HCT116 (cell line): Measurements from ENCODE around the gene ABCC1. TPM values are rescaled to one million over a fixed set of nuclear protein-coding genes. Genes with fewer than 3 reads are reported as not detected.

Experiments used
- ATAC-seq: fragments of 200-7000 bp; cut with Tn5 transposase; 2 replicates; pipeline ENCODE4 v1.9.1; 2020; ENCODE audit warnings: mild to moderate bottlenecking, moderate library complexity
- BruUV-seq: library from RNA; stranded (reverse); fragments of 400-500 nt; replicated peaks from 2 replicates; lab custom pipeline; 2021; lab: Mats Ljungman, UMichigan
- CTCF ChIA-PET: fragments of 300-600 bp; sonication (Branson Sonifier 250); formaldehyde crosslinking; loops from one replicate; lab custom pipeline; 2021; ENCODE audit warnings: antibody characterized with exemption; lab: Charles Lee
- POLR2A ChIA-PET: fragments of 300-600, 350-600 bp; sonication (Branson Sonifier 250); formaldehyde crosslinking; loops from one replicate; lab custom pipeline; 2021; ENCODE audit warnings: antibody characterized with exemption; lab: Charles Lee
- RAD21 ChIA-PET, 2 experiments: fragments of 300-600 bp; sonication (Branson Sonifier 250); formaldehyde crosslinking; loops; one replicate each; lab custom pipeline; 2023; ENCODE audit warnings: low total read pairs in 2 of 2; ENCODE audit not compliant: uncharacterized antibody in 2 of 2, unreplicated experiment in 2 of 2, low non-redundant PET in 1 of 2; lab: Charles Lee
- DNase-seq: peaks from one replicate; pipeline ENCODE4 v3.0.0-alpha.2; 2010; ENCODE audit warnings: low read depth, low spot score
- H2AFZ ChIP-seq: fragments of 200-600 bp; shearing (Covaris generic), sonication (generic); 2 replicates; pipeline ENCODE4 v1.6.1; 2017; ENCODE audit warnings: low read depth, mixed run types, mixed read lengths, antibody characterized with exemption, low read length; ENCODE audit not compliant: poor library complexity, severe bottlenecking
- H3K27ac ChIP-seq: 2 replicates; pipeline ENCODE4 v1.5.1; 2012; ENCODE audit warnings: low read depth, low read length
- H3K27me3 ChIP-seq: fragments of 200-600 bp; sonication (generic); 2 replicates; pipeline ENCODE4 v1.6.1; 2016; ENCODE audit warnings: mixed run types, low read length, mixed read lengths; ENCODE audit not compliant: insufficient read depth
- H3K36me3 ChIP-seq, 2 experiments: fragments of 200-500 bp in 1 of 2; fragments of 200-600 bp in 1 of 2; sonication (Bioruptor generic) in 1 of 2; sonication (generic) in 1 of 2; 2 replicates each; pipeline versions ENCODE4 v1.5.1 to v1.6.1; 2014 to 2016; ENCODE audit warnings: low read length in 2 of 2, inconsistent platforms in 1 of 2, mixed read lengths in 1 of 2, mixed run types in 1 of 2; ENCODE audit not compliant: insufficient read depth in 2 of 2, control insufficient read depth in 1 of 2
- H3K4me1 ChIP-seq, 2 experiments: fragments of 200-600 bp in 1 of 2; sonication (generic) in 1 of 2; 2 replicates each; pipeline versions ENCODE4 v1.5.1 to v1.6.1; 2012 to 2017; ENCODE audit warnings: low read length in 2 of 2, inconsistent platforms in 1 of 2, mild to moderate bottlenecking in 1 of 2, mixed read lengths in 1 of 2, mixed run types in 1 of 2, moderate library complexity in 1 of 2; ENCODE audit not compliant: insufficient read depth in 2 of 2, control insufficient read depth in 1 of 2
- H3K4me2 ChIP-seq: fragments of 200-600 bp; sonication (generic); 2 replicates; pipeline ENCODE4 v1.6.1; 2017; ENCODE audit warnings: mixed run types, low read length, mixed read lengths
- H3K4me3 ChIP-seq, 2 experiments: fragments of 200-600 bp in 1 of 2; sonication (generic) in 1 of 2; replicated peaks in 1 of 2; 2 replicates each; pipeline ENCODE4 v1.5.1; 2011 to 2016; ENCODE audit warnings: low read length in 2 of 2, control low read depth in 1 of 2, low read depth in 1 of 2, mild to moderate bottlenecking in 1 of 2, mixed read lengths in 1 of 2, mixed run types in 1 of 2
- H3K79me2 ChIP-seq: fragments of 200-600 bp; sonication (generic); 2 replicates; pipeline ENCODE4 v1.6.1; 2017; ENCODE audit warnings: mild to moderate bottlenecking, mixed run types, low read length, moderate library complexity, mixed read lengths; ENCODE audit not compliant: insufficient read depth
- H3K9ac ChIP-seq: fragments of 200-600 bp; sonication (generic); 2 replicates; pipeline ENCODE4 v1.6.1; 2016; ENCODE audit warnings: low read length, mixed read lengths
- H3K9me2 ChIP-seq: fragments of 200-600 bp; sonication (generic), shearing (Covaris generic); 2 replicates; pipeline ENCODE4 v1.6.1; 2017; ENCODE audit warnings: mixed run types, mild to moderate bottlenecking, moderate library complexity; ENCODE audit not compliant: insufficient read depth
- H3K9me3 ChIP-seq, 2 experiments: fragments of 200-500 bp in 1 of 2; fragments of 200-600 bp in 1 of 2; sonication (Bioruptor generic) in 1 of 2; sonication (generic) in 1 of 2; 2 replicates each; pipeline ENCODE4 v1.6.1; 2014 to 2017; ENCODE audit warnings: low read length in 2 of 2, mixed read lengths in 2 of 2, inconsistent platforms in 1 of 2, low read depth in 1 of 2, mild to moderate bottlenecking in 1 of 2, mixed run types in 1 of 2, moderate library complexity in 1 of 2; ENCODE audit not compliant: control insufficient read depth in 1 of 2, insufficient read depth in 1 of 2
- H4K20me1 ChIP-seq: fragments of 200-600 bp; sonication (generic), shearing (Covaris generic); 2 replicates; pipeline ENCODE4 v1.6.1; 2017; ENCODE audit warnings: mixed run types, mild to moderate bottlenecking, moderate library complexity; ENCODE audit not compliant: insufficient read depth
- CBX3 ChIP-seq: IDR thresholded peaks from 2 replicates; pipeline ENCODE4 v1.6.1; 2012; ENCODE audit warnings: low read depth
- EGR1 ChIP-seq: IDR thresholded peaks from 2 replicates; pipeline ENCODE4 v1.6.1; 2012; ENCODE audit warnings: low read depth
- ELF1 ChIP-seq: IDR thresholded peaks from 2 replicates; pipeline ENCODE4 v1.6.1; 2012; ENCODE audit warnings: low read depth, borderline replicate concordance
- EZH2 ChIP-seq: fragments of 200-600 bp; sonication (generic); IDR thresholded peaks from 2 replicates; pipeline ENCODE4 v1.6.1; 2017; ENCODE audit warnings: antibody characterized with exemption, mixed run types
- EZH2phosphoT487 ChIP-seq: fragments of 200-600 bp; IDR thresholded peaks from 2 replicates; pipeline ENCODE4 v1.6.1; 2018; ENCODE audit warnings: antibody characterized with exemption, borderline replicate concordance
- FOSL1 ChIP-seq: IDR thresholded peaks from 2 replicates; pipeline ENCODE4 v1.6.1; 2012; ENCODE audit warnings: low read depth
- JUND ChIP-seq: IDR thresholded peaks from 2 replicates; pipeline ENCODE4 v1.6.1; 2012
- MAX ChIP-seq: IDR thresholded peaks from 2 replicates; pipeline ENCODE4 v1.6.1; 2012
- POLR2A ChIP-seq: IDR thresholded peaks from 2 replicates; pipeline ENCODE4 v1.7.0; 2011; ENCODE audit warnings: borderline replicate concordance; ENCODE audit not compliant: insufficient read depth, insufficient read length; ENCODE audit errors: extremely low read depth
- POLR2AphosphoS5 ChIP-seq: IDR thresholded peaks from 2 replicates; pipeline ENCODE4 v1.6.1; 2011; ENCODE audit warnings: mild to moderate bottlenecking, low read depth, low read length, moderate library complexity
- RAD21 ChIP-seq: IDR thresholded peaks from 2 replicates; pipeline ENCODE4 v1.6.1; 2012; ENCODE audit warnings: low read depth, mild to moderate bottlenecking
- SIN3A ChIP-seq: IDR thresholded peaks from 2 replicates; pipeline ENCODE4 v1.6.1; 2012; ENCODE audit warnings: low read depth
- TCF7L2 ChIP-seq: IDR thresholded peaks from 2 replicates; pipeline ENCODE4 v1.7.0; 2011; ENCODE audit warnings: borderline replicate concordance, inconsistent platforms; ENCODE audit not compliant: insufficient read depth, insufficient read length; ENCODE audit errors: extremely low read depth
- ZFX ChIP-seq: fragments of 450-650 bp; IDR thresholded peaks from 2 replicates; pipeline ENCODE4 v1.6.1; 2017
- ZNF274 ChIP-seq: fragments of 200-500 bp; sonication (Bioruptor generic); IDR thresholded peaks from 2 replicates; pipeline ENCODE4 v1.6.1; 2014; ENCODE audit warnings: mild to moderate bottlenecking, low read depth, low read length, inconsistent platforms
- intact Hi-C: fragments of 100-400 bp; cut with micrococcal nuclease; formaldehyde crosslinking; loops from 2 replicates; pipeline ENCODE4 v1.10.0; 2022
- total RNA-seq: library from RNA; stranded (reverse); gene quantifications from one replicate; pipeline ENCODE4 v1.2.1, GENCODE V29; 2021; ENCODE audit not compliant: unreplicated experiment
- TF ChIP-seq, protein P1 (sequence below): IDR thresholded peaks from 2 replicates; pipeline ENCODE4 v1.6.1; 2012
- TF ChIP-seq, protein P2 (sequence below): IDR thresholded peaks from 2 replicates; pipeline ENCODE4 v1.6.1; 2012; ENCODE audit warnings: low read depth
- TF ChIP-seq, protein P3 (sequence below): IDR thresholded peaks from 2 replicates; pipeline ENCODE4 v1.6.1; 2011; ENCODE audit warnings: mild to moderate bottlenecking, low read length, moderate library complexity; ENCODE audit not compliant: insufficient replicate concordance; ENCODE audit errors: extremely low read depth

The ABCC1 gene
- total RNA-seq, 1 experiment from 2014 or later, result 61.9 TPM

GRCh38 chr16:15903960-15904359 lies 45.5 kb upstream of the ABCC1 start:
- Histone ChIP-seq H3K27ac (no peak overlapping the region), H3K4me1 (peaks cover 28 to 51% of the 10 kb centered on the region in 2 experiments), H3K9me3 (no peaks in the 10 kb centered on the region), H3K4me3 (no peak overlapping the region), H3K27me3 (no peaks in the 10 kb centered on the region), H3K9ac (no peak overlapping the region), H2AFZ (no peak overlapping the region), H4K20me1 (no peaks in the 10 kb centered on the region), H3K36me3 (no peaks in the 10 kb centered on the region), H3K4me2 (no peak overlapping the region), H3K79me2 (no peaks in the 10 kb centered on the region), H3K9me2 (no peaks in the 10 kb centered on the region)
- no peak for TF ChIP-seq MAX
- TF ChIP-seq TCF7L2, result no peak
- TF ChIP-seq SIN3A, result no peak
- no peak for TF ChIP-seq ZNF274
- no peak for TF ChIP-seq EZH2phosphoT487
- TF ChIP-seq, protein P1, sequence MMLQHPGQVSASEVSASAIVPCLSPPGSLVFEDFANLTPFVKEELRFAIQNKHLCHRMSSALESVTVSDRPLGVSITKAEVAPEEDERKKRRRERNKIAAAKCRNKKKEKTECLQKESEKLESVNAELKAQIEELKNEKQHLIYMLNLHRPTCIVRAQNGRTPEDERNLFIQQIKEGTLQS, result no peak
- no peak for TF ChIP-seq JUND
- no peak for TF ChIP-seq EGR1
- no peak for TF ChIP-seq ZFX
- TF ChIP-seq FOSL1, result no peak
- TF ChIP-seq POLR2AphosphoS5, result no peak
- no peak for TF ChIP-seq RAD21
- TF ChIP-seq, protein P2, sequence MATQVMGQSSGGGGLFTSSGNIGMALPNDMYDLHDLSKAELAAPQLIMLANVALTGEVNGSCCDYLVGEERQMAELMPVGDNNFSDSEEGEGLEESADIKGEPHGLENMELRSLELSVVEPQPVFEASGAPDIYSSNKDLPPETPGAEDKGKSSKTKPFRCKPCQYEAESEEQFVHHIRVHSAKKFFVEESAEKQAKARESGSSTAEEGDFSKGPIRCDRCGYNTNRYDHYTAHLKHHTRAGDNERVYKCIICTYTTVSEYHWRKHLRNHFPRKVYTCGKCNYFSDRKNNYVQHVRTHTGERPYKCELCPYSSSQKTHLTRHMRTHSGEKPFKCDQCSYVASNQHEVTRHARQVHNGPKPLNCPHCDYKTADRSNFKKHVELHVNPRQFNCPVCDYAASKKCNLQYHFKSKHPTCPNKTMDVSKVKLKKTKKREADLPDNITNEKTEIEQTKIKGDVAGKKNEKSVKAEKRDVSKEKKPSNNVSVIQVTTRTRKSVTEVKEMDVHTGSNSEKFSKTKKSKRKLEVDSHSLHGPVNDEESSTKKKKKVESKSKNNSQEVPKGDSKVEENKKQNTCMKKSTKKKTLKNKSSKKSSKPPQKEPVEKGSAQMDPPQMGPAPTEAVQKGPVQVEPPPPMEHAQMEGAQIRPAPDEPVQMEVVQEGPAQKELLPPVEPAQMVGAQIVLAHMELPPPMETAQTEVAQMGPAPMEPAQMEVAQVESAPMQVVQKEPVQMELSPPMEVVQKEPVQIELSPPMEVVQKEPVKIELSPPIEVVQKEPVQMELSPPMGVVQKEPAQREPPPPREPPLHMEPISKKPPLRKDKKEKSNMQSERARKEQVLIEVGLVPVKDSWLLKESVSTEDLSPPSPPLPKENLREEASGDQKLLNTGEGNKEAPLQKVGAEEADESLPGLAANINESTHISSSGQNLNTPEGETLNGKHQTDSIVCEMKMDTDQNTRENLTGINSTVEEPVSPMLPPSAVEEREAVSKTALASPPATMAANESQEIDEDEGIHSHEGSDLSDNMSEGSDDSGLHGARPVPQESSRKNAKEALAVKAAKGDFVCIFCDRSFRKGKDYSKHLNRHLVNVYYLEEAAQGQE, result no peak
- TF ChIP-seq ELF1, result no peak
- TF ChIP-seq, protein P3, sequence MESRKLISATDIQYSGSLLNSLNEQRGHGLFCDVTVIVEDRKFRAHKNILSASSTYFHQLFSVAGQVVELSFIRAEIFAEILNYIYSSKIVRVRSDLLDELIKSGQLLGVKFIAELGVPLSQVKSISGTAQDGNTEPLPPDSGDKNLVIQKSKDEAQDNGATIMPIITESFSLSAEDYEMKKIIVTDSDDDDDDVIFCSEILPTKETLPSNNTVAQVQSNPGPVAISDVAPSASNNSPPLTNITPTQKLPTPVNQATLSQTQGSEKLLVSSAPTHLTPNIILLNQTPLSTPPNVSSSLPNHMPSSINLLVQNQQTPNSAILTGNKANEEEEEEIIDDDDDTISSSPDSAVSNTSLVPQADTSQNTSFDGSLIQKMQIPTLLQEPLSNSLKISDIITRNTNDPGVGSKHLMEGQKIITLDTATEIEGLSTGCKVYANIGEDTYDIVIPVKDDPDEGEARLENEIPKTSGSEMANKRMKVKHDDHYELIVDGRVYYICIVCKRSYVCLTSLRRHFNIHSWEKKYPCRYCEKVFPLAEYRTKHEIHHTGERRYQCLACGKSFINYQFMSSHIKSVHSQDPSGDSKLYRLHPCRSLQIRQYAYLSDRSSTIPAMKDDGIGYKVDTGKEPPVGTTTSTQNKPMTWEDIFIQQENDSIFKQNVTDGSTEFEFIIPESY, result no peak
- TF ChIP-seq CBX3, result no peak
- TF ChIP-seq POLR2A, result no peak
- no peak for TF ChIP-seq EZH2
- no TSS peak for BruUV-seq
- ATAC-seq, result no peak
- ChIA-PET POLR2A (no interaction called here), CTCF (no interaction called here), RAD21 (no interaction called here)
- DNase-seq, result no peak
- intact Hi-C loops, result no loop called here
